Fibroblast of mammary gland (primary cell): Measurements from ENCODE around the gene XPOT.

ENCODE experiments used
- DNase-seq: peaks from one replicate; pipeline ENCODE4 v3.0.0-alpha.2; 2010; ENCODE audit warnings: low read depth
- H3K4me3 ChIP-seq: 2 replicates; pipeline ENCODE4 v1.5.1; 2011; ENCODE audit warnings: low read depth, mild to moderate bottlenecking, low read length, moderate library complexity; ENCODE audit not compliant: control insufficient read depth
- CTCF ChIP-seq: conservative IDR thresholded peaks from 2 replicates; pipeline ENCODE4 v1.5.1; 2011; ENCODE audit warnings: low read depth, low read length, inconsistent platforms; ENCODE audit not compliant: control insufficient read depth, insufficient read depth

Gene XPOT

GRCh38 chr12:64494998-64495729 is 91.0 kb downstream of the XPOT start:
- H3K4me3 ChIP-seq: no peak overlapping the region
- no peak for TF ChIP-seq CTCF
- no peak for DNase-seq

- TF ChIP-seq CTCF: no peak
- no peak for DNase-seq
- H3K4me3 ChIP-seq: no peak overlapping the region
These were observed 92.7 kb downstream of the XPOT start for GRCh38 chr12:64496839-64497400.

DNA sequence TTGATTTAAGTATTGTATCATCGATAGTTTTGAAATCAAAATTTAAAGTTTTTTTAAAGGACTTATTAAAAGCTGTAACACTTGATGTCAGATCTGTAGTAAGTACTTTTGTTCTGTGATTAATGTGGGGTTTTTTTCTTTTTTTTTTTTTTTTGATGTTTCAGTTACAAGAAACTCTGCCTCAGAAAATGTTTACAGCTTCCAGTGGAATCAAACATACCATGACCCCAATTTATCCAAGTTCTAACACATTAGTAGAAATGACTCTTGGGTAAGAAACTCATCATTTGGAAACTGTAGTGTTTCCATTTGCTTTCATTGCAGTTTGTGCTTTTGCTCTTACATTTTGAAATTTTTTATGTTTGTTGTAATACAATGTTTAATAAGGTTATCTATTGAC is 93.3 kb downstream of the XPOT start:
- TF ChIP-seq CTCF: no peak
- DNase-seq: no peak

DNA sequence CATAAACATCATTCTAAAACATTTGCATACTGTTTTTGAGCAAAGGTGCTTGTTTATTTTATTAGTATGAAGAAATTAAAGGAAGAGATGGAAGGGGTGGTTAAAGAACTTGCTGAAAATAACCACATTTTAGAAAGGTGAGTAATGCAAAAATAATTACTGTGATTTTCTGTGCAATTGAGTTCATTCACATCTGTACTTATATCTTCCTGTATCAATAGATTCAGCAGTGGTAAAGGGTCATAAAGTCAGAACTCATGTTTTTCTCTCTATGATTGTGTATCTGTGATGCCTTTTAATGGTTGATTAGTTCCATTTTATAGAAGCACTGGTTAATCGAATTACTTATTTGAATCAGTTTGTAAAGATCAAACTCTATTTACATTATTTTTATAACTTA is 93.7 kb downstream of the XPOT start:
- DNase-seq: no peak
- H3K4me3 ChIP-seq: no peak overlapping the region
- TF ChIP-seq CTCF: no peak

More for the DNA sequence above, 93.3 kb downstream of the XPOT start:
- no peak overlapping the region for H3K4me3 ChIP-seq

DNA sequence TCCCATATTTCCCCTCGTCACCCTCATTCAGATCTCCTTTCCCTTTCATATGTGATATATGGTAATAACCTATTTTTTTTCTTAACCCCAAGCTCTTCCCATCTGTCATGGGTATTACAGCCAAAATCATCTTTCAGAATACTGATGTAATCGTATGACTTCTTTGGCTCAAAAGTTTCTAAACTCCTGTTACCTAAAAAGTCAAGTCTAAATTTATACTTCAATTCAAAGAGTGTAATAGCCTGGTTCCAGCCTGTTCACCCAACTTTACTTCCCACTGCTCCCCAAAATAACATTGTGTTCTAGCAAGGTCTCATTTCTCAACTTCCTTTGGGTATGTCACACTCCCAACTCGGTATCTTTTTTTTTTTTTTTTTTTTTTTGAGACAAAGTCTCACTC is 96.2 kb downstream of the XPOT start:
- no peak overlapping the region for H3K4me3 ChIP-seq
- DNase-seq: no peak
- no peak for TF ChIP-seq CTCF
